Liver (tissue), 9 donors: ENCODE measurements around the gene PRSS1. TPM values are rescaled to one million over a fixed set of nuclear protein-coding genes. Genes with fewer than 3 reads are reported as not detected.
"Not testable (repeated sequence)": the region's sequence is repeated elsewhere in the genome, so short reads cannot be mapped to it uniquely, and the experiment has no call there.

Experiments used
- DNase-seq: peaks from one replicate; pipeline ENCODE4 v3.0.0-alpha.2; 2017; ENCODE audit warnings: low spot score
- H3K27ac ChIP-seq, 2 donors: one replicate each; pipeline ENCODE4 v1.7.0; 2013; ENCODE audit warnings: inconsistent platforms in 2 of 2, low read length in 2 of 2, control low read depth in 1 of 2, low read depth in 1 of 2, mild to moderate bottlenecking in 1 of 2
- H3K27me3 ChIP-seq, 4 donors: one replicate each; pipeline versions ENCODE4 v1.6.1 to v1.7.0; 2013; ENCODE audit warnings: low read length in 3 of 4, inconsistent platforms in 1 of 4, mild to moderate bottlenecking in 1 of 4, moderate library complexity in 1 of 4; ENCODE audit not compliant: control insufficient read depth in 4 of 4, insufficient read depth in 4 of 4
- H3K36me3 ChIP-seq, 4 donors: one replicate each; pipeline versions ENCODE4 v1.6.1 to v1.7.0; 2013; ENCODE audit warnings: low read length in 3 of 4, mild to moderate bottlenecking in 3 of 4, low read depth in 1 of 4, moderate library complexity in 1 of 4; ENCODE audit not compliant: control insufficient read depth in 4 of 4, insufficient read depth in 3 of 4
- H3K4me1 ChIP-seq, 4 donors: one replicate each; pipeline versions ENCODE4 v1.6.1 to v1.7.0; 2013; ENCODE audit warnings: low read length in 3 of 4, mild to moderate bottlenecking in 3 of 4, moderate library complexity in 1 of 4; ENCODE audit not compliant: control insufficient read depth in 4 of 4, insufficient read depth in 4 of 4
- H3K4me3 ChIP-seq, 3 donors: one replicate each; pipeline versions ENCODE4 v1.6.1 to v1.7.0; 2013; ENCODE audit warnings: low read length in 3 of 3, control low read depth in 1 of 3, low read depth in 1 of 3, mild to moderate bottlenecking in 1 of 3
- H3K9ac ChIP-seq, 2 donors: one replicate each; pipeline ENCODE4 v1.7.0; 2013; ENCODE audit warnings: low read length in 2 of 2, mild to moderate bottlenecking in 2 of 2, moderate library complexity in 2 of 2, control low read depth in 1 of 2, low read depth in 1 of 2
- H3K9me3 ChIP-seq, 4 donors: one replicate each; pipeline versions ENCODE4 v1.6.1 to v1.7.0; 2013; ENCODE audit warnings: low read length in 3 of 4; ENCODE audit not compliant: control insufficient read depth in 4 of 4
- CTCF ChIP-seq: fragments of 150-350 bp; IDR thresholded peaks from 2 replicates; pipeline ENCODE4 v1.5.1; 2017; ENCODE audit warnings: improper control_type of control experiment, low read depth, low read length; ENCODE audit not compliant: missing input control
- EGR1 ChIP-seq, 2 donors: IDR thresholded peaks; 2 replicates each; pipeline ENCODE4 v1.6.1; 2016 to 2018; ENCODE audit warnings: antibody characterized with exemption in 2 of 2, low read depth in 2 of 2
- FOXA1 ChIP-seq: IDR thresholded peaks from 2 replicates; pipeline ENCODE4 v1.6.1; 2016; ENCODE audit warnings: antibody characterized with exemption
- FOXA2 ChIP-seq: IDR thresholded peaks from 2 replicates; pipeline ENCODE4 v1.6.1; 2016; ENCODE audit warnings: antibody characterized with exemption
- HNF4G ChIP-seq: IDR thresholded peaks from 2 replicates; pipeline ENCODE4 v1.6.1; 2016; ENCODE audit warnings: antibody characterized with exemption
- JUND ChIP-seq, 2 donors: IDR thresholded peaks; 2 replicates each; pipeline ENCODE4 v1.6.1; 2016; ENCODE audit warnings: antibody characterized with exemption in 2 of 2
- MAX ChIP-seq: IDR thresholded peaks from 2 replicates; pipeline ENCODE4 v1.6.1; 2016; ENCODE audit warnings: antibody characterized with exemption
- NR2F2 ChIP-seq: IDR thresholded peaks from 2 replicates; pipeline ENCODE4 v1.6.1; 2016; ENCODE audit warnings: antibody characterized with exemption
- RAD21 ChIP-seq, 2 donors: IDR thresholded peaks; 2 replicates each; pipeline ENCODE4 v1.6.1; 2016; ENCODE audit warnings: antibody characterized with exemption in 2 of 2, mild to moderate bottlenecking in 2 of 2
- RXRA ChIP-seq, 2 donors: IDR thresholded peaks; 2 replicates each; pipeline ENCODE4 v1.6.1; 2017 to 2018; ENCODE audit warnings: antibody characterized with exemption in 2 of 2, mild to moderate bottlenecking in 1 of 2
- TAF1 ChIP-seq: conservative IDR thresholded peaks from 2 replicates; pipeline ENCODE4 v1.6.1; 2016; ENCODE audit warnings: antibody characterized with exemption, mild to moderate bottlenecking
- YY1 ChIP-seq: IDR thresholded peaks from 2 replicates; pipeline ENCODE4 v1.6.1; 2016; ENCODE audit warnings: antibody characterized with exemption, mild to moderate bottlenecking
- WGBS: extraction: QIAGEN DNeasy Blood & Tissue Kit; methylation state at CpG from one replicate; pipeline ENCODE4 v1.1.7; 2013; 5-methylcytosine and 5-hydroxymethylcytosine counted together
- polyA plus RNA-seq, 2 donors: library from polyadenylated mRNA; stranded (reverse) in 1 of 2; unstranded in 1 of 2; fragments of 200-250 nt in 1 of 2; fragments of >200 nt in 1 of 2; fragmentation: Nextera tagmentation in 1 of 2; extraction: Ambion mirVana in 1 of 2; gene quantifications; one replicate each; pipeline versions ENCODE4 v1.2.1 to v1.2.3, GENCODE V29; 2013 to 2015
- total RNA-seq, 2 donors: library from RNA; depleted of rRNA; stranded (reverse); fragments of >200 nt; gene quantifications; one replicate each; pipeline ENCODE4 v1.2.3, GENCODE V29; 2014
- TF ChIP-seq, protein P1 (sequence below): IDR thresholded peaks from 2 replicates; pipeline ENCODE4 v1.6.1; 2016; ENCODE audit warnings: antibody characterized with exemption, mild to moderate bottlenecking
- donor health status: healthy.
- donor health status: healthy.
- donor health status: healthy.
- donor health status: healthy.
- donor health status: healthy.

Gene PRSS1
- total and polyA plus RNA-seq, 4 donors: not detected

- no peak for TF ChIP-seq JUND (IDR thresholded peaks at IDR 0.05)
- no peak for TF ChIP-seq NR2F2
- no peak for TF ChIP-seq TAF1
- no peak for TF ChIP-seq RXRA (IDR thresholded peaks at IDR 0.05)
- no peak for TF ChIP-seq CTCF
- no peak for TF ChIP-seq MAX
- Histone ChIP-seq H3K4me1 (no peaks in the 10 kb centered on the region), H3K9me3 (no peaks in the 10 kb centered on the region), H3K36me3 (no peaks in the 10 kb centered on the region), H3K4me3 (no peak overlapping the region), H3K9ac (no peak overlapping the region), H3K27ac (no peak overlapping the region), H3K27me3 (peaks cover 0 to 5% (median 1%) of the 10 kb centered on the region in 4 donors)
- 80% methylated on average over 8 of the region's 8 CpGs for WGBS
- no peak for DNase-seq
Measured at GRCh38 chr7:142753366-142753765, 4.1 kb downstream of the PRSS1 start.

- H3K36me3 ChIP-seq, H3K4me3 ChIP-seq, H3K27ac ChIP-seq, H3K4me1 ChIP-seq, H3K9ac ChIP-seq, DNase-seq, H3K27me3 ChIP-seq, H3K9me3 ChIP-seq: not testable (repeated sequence)
- 59% methylated on average over 5 of the region's 5 CpGs for WGBS
Measured at GRCh38 chr7:142753925-142754491, 4.7 kb downstream of the PRSS1 start.

GRCh38 chr7:142754681-142755575 lies 5.7 kb downstream of the PRSS1 start:
- H3K9ac ChIP-seq: no peak overlapping the region
- H3K9me3 ChIP-seq: no peaks in the 10 kb centered on the region
- no peaks in the 10 kb centered on the region for H3K4me1 ChIP-seq
- no peak for TF ChIP-seq YY1
- TF ChIP-seq MAX: no peak
- TF ChIP-seq, protein P1, sequence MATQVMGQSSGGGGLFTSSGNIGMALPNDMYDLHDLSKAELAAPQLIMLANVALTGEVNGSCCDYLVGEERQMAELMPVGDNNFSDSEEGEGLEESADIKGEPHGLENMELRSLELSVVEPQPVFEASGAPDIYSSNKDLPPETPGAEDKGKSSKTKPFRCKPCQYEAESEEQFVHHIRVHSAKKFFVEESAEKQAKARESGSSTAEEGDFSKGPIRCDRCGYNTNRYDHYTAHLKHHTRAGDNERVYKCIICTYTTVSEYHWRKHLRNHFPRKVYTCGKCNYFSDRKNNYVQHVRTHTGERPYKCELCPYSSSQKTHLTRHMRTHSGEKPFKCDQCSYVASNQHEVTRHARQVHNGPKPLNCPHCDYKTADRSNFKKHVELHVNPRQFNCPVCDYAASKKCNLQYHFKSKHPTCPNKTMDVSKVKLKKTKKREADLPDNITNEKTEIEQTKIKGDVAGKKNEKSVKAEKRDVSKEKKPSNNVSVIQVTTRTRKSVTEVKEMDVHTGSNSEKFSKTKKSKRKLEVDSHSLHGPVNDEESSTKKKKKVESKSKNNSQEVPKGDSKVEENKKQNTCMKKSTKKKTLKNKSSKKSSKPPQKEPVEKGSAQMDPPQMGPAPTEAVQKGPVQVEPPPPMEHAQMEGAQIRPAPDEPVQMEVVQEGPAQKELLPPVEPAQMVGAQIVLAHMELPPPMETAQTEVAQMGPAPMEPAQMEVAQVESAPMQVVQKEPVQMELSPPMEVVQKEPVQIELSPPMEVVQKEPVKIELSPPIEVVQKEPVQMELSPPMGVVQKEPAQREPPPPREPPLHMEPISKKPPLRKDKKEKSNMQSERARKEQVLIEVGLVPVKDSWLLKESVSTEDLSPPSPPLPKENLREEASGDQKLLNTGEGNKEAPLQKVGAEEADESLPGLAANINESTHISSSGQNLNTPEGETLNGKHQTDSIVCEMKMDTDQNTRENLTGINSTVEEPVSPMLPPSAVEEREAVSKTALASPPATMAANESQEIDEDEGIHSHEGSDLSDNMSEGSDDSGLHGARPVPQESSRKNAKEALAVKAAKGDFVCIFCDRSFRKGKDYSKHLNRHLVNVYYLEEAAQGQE: no peak
- no peak for TF ChIP-seq RAD21 (IDR thresholded peaks at IDR 0.05)
- TF ChIP-seq FOXA1: no peak
- no peak for TF ChIP-seq NR2F2
- no peak for TF ChIP-seq TAF1
- no peak for TF ChIP-seq JUND (IDR thresholded peaks at IDR 0.05)
- no peak for TF ChIP-seq EGR1 (IDR thresholded peaks at IDR 0.05; ENCODE audit: low read depth in 2 of 2)
- no peak for TF ChIP-seq FOXA2
- TF ChIP-seq HNF4G: no peak
- DNase-seq: no peak
- no peak overlapping the region for H3K4me3 ChIP-seq
- no peak overlapping the region for H3K27ac ChIP-seq
- 76% methylated on average over 10 of the region's 10 CpGs for WGBS
- no peaks in the 10 kb centered on the region for H3K36me3 ChIP-seq
- H3K27me3 ChIP-seq: peaks cover 0 to 4% (median 1%) of the 10 kb centered on the region in 4 donors

GRCh38 chr7:142758312-142758711 lies 9.0 kb downstream of the PRSS1 start:
- not testable (repeated sequence) for H3K27me3 ChIP-seq, H3K4me1 ChIP-seq, H3K9me3 ChIP-seq, H3K27ac ChIP-seq, H3K9ac ChIP-seq, H3K4me3 ChIP-seq, DNase-seq, H3K36me3 ChIP-seq
- 85% methylated on average over 3 of the region's 3 CpGs for WGBS
